SU-DHL-6 (cell line): ENCODE measurements around the gene SEMA3C.

Experiments used
- H2AFZ ChIP-seq: fragments of 200-600 bp; sonication (generic); 2 replicates; pipeline ENCODE4 v1.6.1; 2014; ENCODE audit warnings: low read depth, mild to moderate bottlenecking, moderate library complexity, mixed read lengths, antibody characterized with exemption, low read length; ENCODE audit not compliant: severe bottlenecking
- H3F3A ChIP-seq: fragments of 200-600 bp; shearing (Covaris generic); 2 replicates; pipeline ENCODE4 v1.6.0; 2016; ENCODE audit warnings: antibody characterized with exemption, mild to moderate bottlenecking; ENCODE audit not compliant: insufficient read depth
- H3K27ac ChIP-seq: fragments of 200-600 bp; sonication (generic); 2 replicates; pipeline ENCODE4 v1.5.1; 2016; ENCODE audit warnings: low read depth, mild to moderate bottlenecking, low read length, moderate library complexity, mixed read lengths
- H3K27me3 ChIP-seq: fragments of 200-600 bp; sonication (generic), shearing (Covaris generic); 2 replicates; pipeline ENCODE4 v1.6.0; 2014; ENCODE audit warnings: mild to moderate bottlenecking, low read length
- H3K36me3 ChIP-seq: fragments of 200-600 bp; sonication (generic); 2 replicates; pipeline ENCODE4 v1.6.1; 2014; ENCODE audit warnings: mild to moderate bottlenecking, low read length, mixed read lengths
- H3K4me2 ChIP-seq: fragments of 300-600, 200-600 bp; shearing (Covaris generic), sonication (generic); 2 replicates; pipeline ENCODE4 v1.6.0; 2014; ENCODE audit warnings: low read length, low read depth, mild to moderate bottlenecking; ENCODE audit not compliant: poor library complexity, severe bottlenecking
- H3K4me3 ChIP-seq: fragments of 200-600 bp; sonication (generic); 2 replicates; pipeline ENCODE4 v1.5.1; 2014; ENCODE audit warnings: antibody characterized with exemption, low read length, mild to moderate bottlenecking, mixed read lengths; ENCODE audit not compliant: insufficient read depth, poor library complexity, severe bottlenecking
- H3K79me2 ChIP-seq: fragments of 200-600 bp; sonication (generic); 2 replicates; pipeline ENCODE4 v1.6.1; 2014; ENCODE audit warnings: mild to moderate bottlenecking, low read length, moderate library complexity; ENCODE audit not compliant: insufficient read depth
- H3K9ac ChIP-seq: fragments of 200-600 bp; sonication (generic); 2 replicates; pipeline ENCODE4 v1.7.0; 2014; ENCODE audit warnings: mild to moderate bottlenecking, low read length
- H3K9me2 ChIP-seq: fragments of 200-600 bp; sonication (generic); replicated peaks from 2 replicates; pipeline ENCODE4 v1.6.1; 2014; ENCODE audit warnings: low read length; ENCODE audit not compliant: insufficient read depth
- H3K9me3 ChIP-seq: fragments of 200-600 bp; sonication (generic); 2 replicates; pipeline ENCODE4 v1.6.1; 2014; ENCODE audit warnings: low read length, mixed read lengths; ENCODE audit not compliant: insufficient read depth
- H4K20me1 ChIP-seq: fragments of 200-600 bp; sonication (generic); 2 replicates; pipeline ENCODE4 v1.6.1; 2014; ENCODE audit warnings: low read depth, mild to moderate bottlenecking, antibody characterized with exemption, low read length, moderate library complexity, mixed read lengths
- EZH2phosphoT487 ChIP-seq: fragments of 200-600 bp; sonication (generic), shearing (Covaris generic); conservative IDR thresholded peaks from 2 replicates; pipeline ENCODE4 v1.6.1; 2018; ENCODE audit warnings: mild to moderate bottlenecking, antibody characterized with exemption, low read length, moderate library complexity, mixed read lengths
- TF ChIP-seq, protein P1 (sequence below): fragments of 200-600 bp; sonication (generic); IDR thresholded peaks from one replicate; pipeline ENCODE4 v1.5.1; 2017; ENCODE audit warnings: antibody characterized with exemption, mild to moderate bottlenecking, low read length, moderate library complexity; ENCODE audit not compliant: insufficient read depth, poor library complexity, severe bottlenecking

SEMA3C gene

DNA sequence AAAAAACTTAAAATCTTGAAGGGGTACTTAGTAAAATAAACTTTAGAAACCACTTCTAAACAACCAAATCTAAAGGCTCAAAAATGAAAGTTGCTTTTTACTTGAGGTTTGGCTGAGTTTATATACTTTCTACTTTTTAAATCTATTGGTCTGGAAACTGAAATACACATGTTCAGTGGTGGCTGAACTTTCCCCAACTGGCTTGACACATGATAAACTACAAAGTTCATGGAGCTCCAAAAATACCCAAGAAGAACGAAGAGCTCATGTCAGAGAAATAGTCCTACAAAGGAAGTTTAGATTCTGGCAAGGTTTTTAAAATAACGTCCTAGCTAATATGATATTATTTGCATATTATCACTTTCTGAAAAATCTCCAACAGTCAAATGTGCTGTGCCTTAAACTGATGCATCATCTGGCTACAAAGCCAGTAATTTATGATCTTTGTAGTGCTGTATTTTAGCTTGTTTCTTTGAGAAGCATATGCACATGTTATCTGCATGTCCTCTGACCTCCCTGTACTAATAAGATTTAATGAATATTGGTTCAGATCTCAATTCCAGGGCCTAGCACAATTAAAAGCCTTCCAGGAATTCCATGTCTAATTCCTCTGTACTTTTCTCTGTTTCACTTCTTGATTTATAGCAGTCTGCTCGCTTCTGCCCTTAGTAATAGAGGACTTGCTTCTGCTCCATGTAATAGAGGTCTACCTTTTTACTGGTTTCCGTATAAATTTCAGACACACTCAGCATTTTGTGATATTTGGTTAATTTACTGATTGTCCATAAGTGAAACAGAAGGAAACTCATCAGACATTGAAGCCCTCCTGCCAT is 28.2 kb downstream of the SEMA3C start:
- Histone ChIP-seq H3K79me2 (no peaks in the 10 kb centered on the region), H3K9ac (no peak overlapping the region), H2AFZ (no peak overlapping the region), H3K9me2 (no peaks in the 10 kb centered on the region; the same call in 1 of the 2 replicates), H3K36me3 (no peaks in the 10 kb centered on the region), H3K9me3 (no peaks in the 10 kb centered on the region), H3K4me2 (no peak overlapping the region), H3K27ac (no peak overlapping the region), H3K27me3 (no peaks in the 10 kb centered on the region), H3F3A (no peaks in the 10 kb centered on the region), H3K4me3 (no peak overlapping the region), H4K20me1 (no peaks in the 10 kb centered on the region)
- TF ChIP-seq, protein P1, sequence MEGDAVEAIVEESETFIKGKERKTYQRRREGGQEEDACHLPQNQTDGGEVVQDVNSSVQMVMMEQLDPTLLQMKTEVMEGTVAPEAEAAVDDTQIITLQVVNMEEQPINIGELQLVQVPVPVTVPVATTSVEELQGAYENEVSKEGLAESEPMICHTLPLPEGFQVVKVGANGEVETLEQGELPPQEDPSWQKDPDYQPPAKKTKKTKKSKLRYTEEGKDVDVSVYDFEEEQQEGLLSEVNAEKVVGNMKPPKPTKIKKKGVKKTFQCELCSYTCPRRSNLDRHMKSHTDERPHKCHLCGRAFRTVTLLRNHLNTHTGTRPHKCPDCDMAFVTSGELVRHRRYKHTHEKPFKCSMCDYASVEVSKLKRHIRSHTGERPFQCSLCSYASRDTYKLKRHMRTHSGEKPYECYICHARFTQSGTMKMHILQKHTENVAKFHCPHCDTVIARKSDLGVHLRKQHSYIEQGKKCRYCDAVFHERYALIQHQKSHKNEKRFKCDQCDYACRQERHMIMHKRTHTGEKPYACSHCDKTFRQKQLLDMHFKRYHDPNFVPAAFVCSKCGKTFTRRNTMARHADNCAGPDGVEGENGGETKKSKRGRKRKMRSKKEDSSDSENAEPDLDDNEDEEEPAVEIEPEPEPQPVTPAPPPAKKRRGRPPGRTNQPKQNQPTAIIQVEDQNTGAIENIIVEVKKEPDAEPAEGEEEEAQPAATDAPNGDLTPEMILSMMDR, result no peak
- no peak for TF ChIP-seq EZH2phosphoT487

DNA sequence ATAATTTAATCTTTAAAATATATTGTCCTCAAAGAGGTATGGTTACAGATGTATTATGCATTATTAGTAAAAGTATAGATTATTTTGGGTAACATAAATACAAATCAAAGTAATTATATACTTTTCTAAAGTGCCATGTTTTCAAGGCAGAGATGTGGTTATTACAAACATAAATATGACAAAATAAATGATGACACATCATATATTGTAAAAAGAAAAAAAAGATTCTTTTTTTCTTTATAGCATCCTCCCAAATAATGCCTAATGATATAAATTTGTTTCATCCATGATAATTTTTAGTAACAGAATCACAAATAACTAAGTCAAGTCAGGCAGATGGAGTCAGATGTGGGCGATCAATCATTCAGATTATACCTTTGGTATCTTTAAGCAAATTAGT is 29.3 kb downstream of the SEMA3C start:
- Histone ChIP-seq H3K36me3 (no peaks in the 10 kb centered on the region), H3K9me2 (no peaks in the 10 kb centered on the region; the same call in 1 of the 2 replicates), H3K79me2 (no peaks in the 10 kb centered on the region), H2AFZ (no peak overlapping the region), H3K9ac (no peak overlapping the region), H3K27ac (no peak overlapping the region), H3K9me3 (no peaks in the 10 kb centered on the region), H3F3A (no peaks in the 10 kb centered on the region), H4K20me1 (no peaks in the 10 kb centered on the region; the same call in 1 of the 2 replicates), H3K27me3 (no peaks in the 10 kb centered on the region), H3K4me3 (no peak overlapping the region), H3K4me2 (no peak overlapping the region)
- TF ChIP-seq, protein P1, result no peak
- no peak for TF ChIP-seq EZH2phosphoT487

DNA sequence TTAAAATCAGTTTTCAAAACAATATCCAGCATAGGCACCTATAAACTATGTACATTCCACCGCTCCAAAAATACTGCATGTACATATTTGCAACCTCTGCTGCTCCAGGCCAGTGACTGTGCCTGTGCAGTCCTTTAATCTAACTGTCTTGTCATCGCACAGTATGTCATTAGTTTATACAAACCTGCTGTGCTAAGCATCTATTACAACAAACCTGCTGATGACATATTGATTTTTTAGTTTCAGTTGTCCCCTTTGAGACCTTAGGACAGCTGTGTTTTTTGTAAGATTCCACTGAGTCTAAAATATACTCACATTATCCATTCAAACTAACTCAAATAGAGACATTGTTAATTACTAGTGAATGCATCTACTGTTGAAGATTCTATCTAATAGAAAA is 33.1 kb downstream of the SEMA3C start:
- no peaks in the 10 kb centered on the region for H3K79me2 ChIP-seq
- H2AFZ ChIP-seq, result no peak overlapping the region
- no peaks in the 10 kb centered on the region for H3K36me3 ChIP-seq
- H3K9me3 ChIP-seq, result no peaks in the 10 kb centered on the region
- TF ChIP-seq, protein P1, result no peak
- TF ChIP-seq EZH2phosphoT487, result no peak
- H3K27me3 ChIP-seq, result no peaks in the 10 kb centered on the region
- no peaks in the 10 kb centered on the region; the same call in 1 of the 2 replicates for H4K20me1 ChIP-seq
- H3K9ac ChIP-seq, result no peak overlapping the region
- no peak overlapping the region for H3K4me3 ChIP-seq
- H3K4me2 ChIP-seq, result no peak overlapping the region
- H3K9me2 ChIP-seq, result no peaks in the 10 kb centered on the region; the same call in 1 of the 2 replicates
- H3K27ac ChIP-seq, result no peak overlapping the region
- no peaks in the 10 kb centered on the region for H3F3A ChIP-seq
